Activated CD8-positive, alpha-beta memory T cell treated with anti-CD3 and anti-CD28 coated beads, Interleukin-2, amount 50 U/mL, for 48 hours (primary cell): Measurements from ENCODE around the gene CFAP74.

ENCODE experiments used
- DNase-seq: peaks from one replicate; pipeline ENCODE4 v3.0.0-alpha.2; 2020

Gene CFAP74, protein sequence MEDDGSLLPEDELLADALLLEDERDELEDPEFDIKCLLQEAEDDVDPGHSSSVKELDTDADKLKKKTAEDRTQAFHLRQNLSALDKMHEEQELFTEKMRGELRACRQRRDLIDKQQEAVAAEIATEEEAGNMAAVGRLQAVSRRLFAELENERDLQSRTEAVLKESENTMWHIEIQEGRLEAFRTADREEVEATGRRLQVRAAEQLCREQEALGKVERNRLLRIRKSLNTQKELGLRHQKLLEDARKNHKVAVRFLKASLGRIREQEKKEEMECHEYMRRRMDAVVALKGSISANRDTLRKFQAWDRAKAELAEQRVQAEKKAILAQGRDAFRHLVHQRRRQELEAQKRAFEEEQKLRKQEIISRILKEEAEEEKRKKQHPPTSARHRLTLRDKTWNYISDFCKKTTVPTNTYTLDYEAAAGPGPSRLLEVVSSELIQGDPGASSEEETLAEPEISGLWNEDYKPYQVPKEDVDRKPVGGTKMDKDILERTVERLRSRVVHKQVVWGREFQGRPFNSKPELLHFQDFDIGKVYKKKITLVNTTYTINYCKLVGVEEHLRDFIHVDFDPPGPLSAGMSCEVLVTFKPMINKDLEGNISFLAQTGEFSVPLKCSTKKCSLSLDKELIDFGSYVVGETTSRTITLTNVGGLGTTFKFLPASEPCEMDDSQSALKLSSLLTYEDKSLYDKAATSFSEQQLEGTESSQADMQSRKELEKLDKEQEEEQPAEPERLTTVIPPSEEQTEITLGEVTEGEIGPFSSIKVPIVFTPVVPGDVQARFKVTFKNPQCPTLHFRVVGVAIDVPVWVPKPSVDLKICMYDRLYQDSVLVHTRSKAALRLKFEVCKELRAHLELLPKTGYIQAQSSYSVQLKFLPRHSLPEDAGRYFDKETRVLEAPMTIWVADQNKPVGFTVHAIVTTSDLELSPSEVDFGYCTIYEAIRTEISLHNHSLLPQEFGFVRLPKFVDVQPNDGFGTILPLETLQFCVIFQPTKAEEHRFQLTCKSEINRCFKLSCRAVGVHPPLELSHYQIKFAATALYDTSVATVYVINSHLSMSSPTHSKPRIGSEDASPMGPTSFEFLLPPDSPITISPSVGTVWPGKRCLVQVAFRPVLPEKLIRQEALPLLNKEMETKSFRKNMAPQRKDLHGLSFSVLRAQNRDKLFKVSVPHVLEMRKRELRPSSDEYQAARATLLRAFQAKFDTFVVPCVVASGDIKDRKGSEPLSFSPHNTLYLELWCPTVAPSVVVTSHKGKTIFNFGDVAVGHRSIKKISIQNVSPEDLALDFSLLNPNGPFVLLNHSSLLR (N-terminal part only)

GRCh38 chr1:2003541-2004131, at the start of gene CFAP74:
Gene CFAP74, minus strand, starts transcription at chr1:2003786. Its CDS starts 12,830 bp downstream, at chr1:1990956.
- DNase-seq, result peak; percentile 67

DNA sequence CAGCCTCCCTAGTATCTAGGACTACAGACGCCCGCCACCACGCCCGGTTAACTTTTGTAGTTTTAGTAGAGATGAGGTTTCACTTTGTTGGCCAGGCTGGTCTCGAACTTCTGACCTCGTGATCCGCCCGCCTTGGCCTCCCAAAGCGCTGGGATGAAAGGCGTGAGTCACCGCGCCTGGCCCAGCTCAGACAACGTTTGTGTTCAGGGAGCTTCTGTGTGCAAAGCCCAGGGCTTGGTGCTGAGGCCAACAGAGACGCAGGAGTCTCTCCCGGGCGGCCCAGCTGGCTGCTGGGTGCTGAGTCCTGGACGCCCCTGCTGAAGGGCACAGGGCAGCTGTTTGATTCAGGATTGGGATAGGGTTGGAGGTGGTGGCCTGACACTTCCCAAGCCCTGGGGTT, 49.6 kb upstream of the CFAP74 start:
- DNase-seq, result no peak

GRCh38 chr1:2052756-2053155, 49.2 kb upstream of the CFAP74 start:
- DNase-seq, result no peak

DNA sequence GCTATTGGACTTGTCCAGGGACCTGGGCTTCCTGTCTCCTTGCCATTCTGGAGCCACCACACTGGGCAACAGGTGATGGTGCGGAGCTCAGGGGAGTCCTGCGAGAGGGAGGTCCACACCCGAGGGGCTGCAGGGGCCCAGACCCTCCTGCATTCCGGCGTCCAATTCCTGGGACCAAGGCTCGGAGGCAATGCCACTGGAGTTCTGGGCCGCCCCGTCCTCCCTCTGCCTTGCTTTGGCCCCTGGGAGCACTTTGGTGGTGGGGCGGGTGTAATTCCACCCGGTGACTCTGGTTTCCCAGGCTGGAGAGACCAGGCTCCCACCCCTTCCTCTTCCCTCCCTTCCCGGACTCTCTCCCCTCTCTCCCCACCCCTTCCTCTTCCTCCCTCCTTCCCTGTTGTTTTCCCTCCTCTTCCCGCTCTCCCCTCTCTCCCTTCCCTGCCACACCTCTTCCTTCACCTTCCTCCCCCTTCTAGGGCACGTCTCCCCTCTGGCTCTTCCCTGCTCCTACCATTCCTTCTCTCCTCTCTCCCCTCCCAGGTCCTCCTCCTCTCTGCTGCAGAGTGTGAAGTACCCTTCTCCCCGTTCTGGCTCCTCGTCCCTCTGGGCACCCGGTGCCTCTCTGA, 48.6 kb upstream of the CFAP74 start:
- no peak for DNase-seq

DNA sequence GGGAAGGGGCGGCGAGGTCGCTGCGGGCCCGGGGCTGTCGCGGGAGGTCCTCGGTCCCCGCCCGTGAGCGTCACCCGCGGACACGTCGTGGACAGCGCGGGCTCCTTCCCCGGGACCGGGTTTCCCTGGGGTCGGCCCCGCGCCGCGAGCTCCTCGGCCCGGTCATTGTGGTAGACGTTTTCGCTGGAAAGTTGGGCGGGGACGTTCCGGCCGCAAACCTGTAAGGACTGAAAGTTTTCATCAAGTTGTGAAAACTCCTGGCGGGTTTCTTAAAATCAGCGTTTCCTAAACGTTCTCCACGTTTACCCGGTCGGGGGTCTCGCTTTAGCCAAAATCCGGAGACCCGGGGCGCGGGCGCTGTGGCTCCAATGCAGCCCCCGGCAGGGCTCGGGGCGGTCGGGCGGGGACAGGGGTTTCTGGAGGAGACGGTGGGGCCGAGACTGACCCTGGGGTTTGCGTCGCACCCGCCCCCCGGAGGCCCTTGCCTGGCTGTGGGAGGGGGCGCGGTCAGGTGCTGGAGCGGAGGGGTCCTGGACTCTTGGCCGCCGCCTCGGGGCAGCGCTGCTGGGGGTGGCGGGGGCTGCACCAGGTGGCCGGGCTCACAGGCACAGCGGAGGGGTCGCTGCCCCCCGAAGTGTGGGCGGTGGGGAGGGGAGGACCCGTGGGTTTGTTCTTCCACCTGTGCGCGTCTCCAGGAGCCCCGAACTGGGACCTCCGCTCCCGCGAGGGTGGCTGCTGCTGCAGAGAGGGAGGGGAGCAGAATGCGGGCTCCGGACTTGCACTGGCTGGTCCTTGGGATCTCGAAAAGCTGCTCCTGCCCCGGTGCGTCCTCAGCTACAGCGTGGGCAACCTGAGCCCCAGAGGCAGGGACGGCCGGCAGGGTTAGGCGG, 47.5 kb upstream of the CFAP74 start:
- DNase-seq, result no peak

- no peak for DNase-seq
Measured at GRCh38 chr1:2050461-2050792, 46.8 kb upstream of the CFAP74 start.

DNA sequence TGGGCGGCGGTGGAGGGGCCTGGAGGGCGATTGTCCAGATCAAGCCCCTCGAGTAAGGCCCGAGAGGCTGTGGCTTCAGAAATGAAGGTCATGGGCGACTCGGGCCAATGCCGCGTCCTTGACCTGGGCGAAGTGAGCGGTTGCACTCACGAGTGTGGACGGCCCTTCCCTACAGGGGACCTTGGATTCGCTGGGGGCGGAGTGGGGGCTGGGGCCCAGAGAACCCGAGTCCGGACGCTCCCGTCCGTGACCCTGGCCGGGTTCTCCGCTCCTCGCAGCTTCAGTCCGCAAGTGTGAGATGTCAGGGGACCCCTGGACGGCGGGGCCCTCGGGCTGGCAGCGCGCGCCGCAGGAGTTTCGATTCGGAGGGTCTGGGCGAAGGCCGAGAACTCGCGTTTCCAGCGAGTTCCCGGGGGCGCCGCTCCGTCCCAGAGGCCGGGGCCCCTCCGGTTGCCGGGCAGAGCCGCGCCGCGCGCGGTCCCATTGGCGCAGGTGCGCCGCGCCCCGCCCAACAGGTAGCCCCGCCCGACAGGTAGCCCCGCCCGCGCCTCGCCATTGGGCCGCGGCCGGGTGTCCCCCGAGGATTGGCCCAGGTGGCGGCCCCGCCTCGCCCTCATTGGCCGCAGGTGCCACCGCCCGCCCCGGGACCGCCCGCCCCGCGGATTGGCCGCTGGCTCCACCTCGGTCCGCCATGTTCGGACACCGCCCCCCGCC, 46.3 kb upstream of the CFAP74 start, which contains the start of gene PRKCZ:
Gene PRKCZ (plus strand): TSS at position 694 of the 714 bp plus-strand sequence. CDS start 220 bp downstream, outside the sequence.
- peak; percentile 97 for DNase-seq

GRCh38 chr1:2049225-2049717, 45.7 kb upstream of the CFAP74 start:
- no peak for DNase-seq

- no peak for DNase-seq
Measured at GRCh38 chr1:2047749-2048729, 44.5 kb upstream of the CFAP74 start.

- DNase-seq, result no peak
Measured at GRCh38 chr1:2046953-2047748, 43.6 kb upstream of the CFAP74 start.

DNA sequence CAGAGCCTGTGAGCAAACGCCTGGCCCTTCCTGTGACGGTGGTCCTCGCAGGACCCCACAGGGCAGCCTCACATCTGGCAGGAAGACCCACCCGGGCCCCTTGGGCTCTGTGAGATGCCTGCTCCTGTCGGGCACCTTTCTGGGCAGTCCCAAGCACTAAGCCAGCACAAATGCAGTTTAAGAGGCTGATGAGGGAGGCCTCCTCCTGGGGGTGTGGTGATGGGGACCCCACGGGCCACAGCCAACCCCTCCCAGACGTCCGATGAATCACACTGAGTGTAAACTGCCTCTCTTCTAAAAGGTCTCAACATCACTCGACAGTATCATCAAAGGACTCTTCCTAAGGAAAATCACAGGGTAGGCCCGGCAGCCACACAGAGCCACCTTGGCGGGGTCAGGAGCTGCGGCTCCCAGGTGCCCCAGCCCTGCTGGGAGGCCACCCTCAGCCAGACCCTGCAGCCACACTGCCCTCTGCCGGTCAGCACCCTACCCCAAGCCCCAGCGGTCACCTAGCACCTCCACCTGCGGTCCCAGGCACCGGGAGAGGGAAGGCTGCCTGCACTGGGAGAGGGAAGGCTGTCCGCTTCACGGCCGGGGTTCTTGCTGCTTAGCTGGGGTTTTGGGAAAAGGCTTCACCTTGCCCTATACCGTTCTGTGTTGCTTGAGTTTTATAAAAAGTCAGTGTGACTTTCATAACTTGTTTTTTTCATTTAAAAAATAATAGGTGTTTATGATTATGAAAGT, 42.8 kb upstream of the CFAP74 start:
- peak; percentile 79 for DNase-seq

DNA sequence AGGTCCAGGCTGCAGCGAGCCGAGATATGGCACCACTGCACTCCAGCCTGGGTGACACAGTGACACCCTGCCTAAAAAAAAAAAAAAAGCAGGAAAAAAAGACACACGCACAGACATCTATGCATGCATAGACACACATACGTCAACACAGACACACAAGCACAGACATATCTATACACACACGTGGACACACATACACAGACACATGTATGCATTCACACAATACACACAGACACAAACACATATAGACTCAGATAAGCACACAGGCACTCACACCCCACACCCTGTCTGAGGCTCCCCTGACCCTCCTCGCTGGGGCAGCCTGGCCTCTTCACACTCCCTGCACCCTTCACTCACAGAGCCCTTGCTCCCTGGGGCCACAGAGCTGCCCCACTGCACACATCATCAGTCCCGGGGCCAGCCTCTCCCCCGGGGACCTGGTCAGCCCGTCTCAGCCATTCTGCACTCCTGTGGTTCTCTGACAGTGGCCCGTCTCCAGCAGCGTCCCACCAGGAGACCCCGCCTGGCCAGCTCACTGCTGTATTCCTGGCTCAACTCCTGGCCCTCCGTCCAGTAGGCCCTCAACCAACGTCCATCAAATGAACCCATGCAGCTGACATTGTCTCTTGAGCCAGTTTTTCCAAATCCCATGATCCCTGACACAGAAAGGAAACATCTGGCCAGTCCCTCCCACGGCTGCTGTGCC, 42.0 kb upstream of the CFAP74 start:
- DNase-seq, result no peak

DNA sequence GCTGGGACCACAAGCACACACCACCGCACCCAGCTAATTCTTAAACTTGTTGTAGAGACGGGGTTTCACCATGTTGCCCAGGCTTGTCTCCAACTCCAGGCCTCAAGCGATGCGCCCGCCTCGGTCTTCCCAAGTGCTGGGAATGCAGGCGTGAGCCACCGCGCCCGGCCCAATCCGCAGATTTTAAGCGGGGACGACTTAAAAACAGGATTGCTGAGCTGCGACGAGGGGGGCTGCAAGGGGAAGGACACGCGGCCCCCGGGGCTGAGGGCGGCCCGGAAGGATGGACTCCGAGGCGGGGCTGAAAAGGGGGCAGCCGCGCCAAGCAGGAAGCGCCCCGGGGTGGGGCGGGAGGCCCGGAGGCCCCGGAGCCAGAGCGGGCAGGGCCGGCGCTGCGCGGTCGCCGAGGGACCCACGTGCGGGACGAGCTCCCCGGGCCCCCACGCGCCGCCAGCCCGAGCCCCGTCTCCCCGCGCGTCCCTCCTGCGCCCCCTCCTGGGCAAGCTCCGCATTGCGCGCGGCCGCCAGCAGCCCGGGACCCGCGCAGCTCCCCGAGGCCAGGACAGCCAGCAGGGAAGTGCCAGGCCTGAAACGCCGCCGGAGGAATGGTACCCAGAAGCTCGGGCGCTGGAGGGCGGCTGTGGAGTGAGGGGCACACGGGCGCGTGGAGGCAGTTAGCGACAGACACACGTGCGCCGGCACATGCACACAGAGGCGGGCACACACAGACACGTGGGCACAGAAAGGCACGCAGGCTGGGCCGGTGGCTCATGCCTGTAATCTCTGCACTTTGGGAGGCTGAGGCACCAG, 41.1 kb upstream of the CFAP74 start:
- peak; percentile 97 for DNase-seq

DNA sequence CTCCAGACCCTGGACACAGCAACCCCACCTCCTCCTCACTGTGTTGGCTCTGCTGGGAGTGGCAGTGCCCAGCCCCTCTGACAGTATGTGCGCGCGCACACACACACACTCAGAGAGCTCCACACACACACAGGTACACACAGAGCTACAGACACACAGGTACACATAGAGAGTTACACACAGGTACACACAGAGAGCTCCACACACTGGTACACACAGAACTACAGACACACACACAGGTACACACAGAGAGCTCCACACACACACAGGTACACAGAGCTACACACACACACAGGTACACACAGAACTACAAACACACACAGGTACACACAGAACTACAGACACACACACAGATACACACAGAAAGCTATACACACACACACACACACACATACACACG, 40.3 kb upstream of the CFAP74 start:
- no peak for DNase-seq
